Osteocyte (in vitro differentiated cells): ENCODE results near the gene PGF. TPM values are rescaled to one million over a fixed set of nuclear protein-coding genes. Genes with fewer than 3 reads are reported as not detected.

Experiments
- DNase-seq: peaks from one replicate; pipeline ENCODE4 v3.0.0; 2021; ENCODE audit warnings: mixed read lengths; ENCODE audit not compliant: unreplicated experiment; ENCODE audit errors: extremely low spot score
- H3K27ac Mint-ChIP-seq: one replicate; pipeline ENCODE4 v1.8.0; 2021; ENCODE audit warnings: mild to moderate bottlenecking, mixed read lengths; ENCODE audit not compliant: unreplicated experiment
- H3K27me3 Mint-ChIP-seq: one replicate; pipeline ENCODE4 v1.8.0; 2021; ENCODE audit warnings: mixed read lengths; ENCODE audit not compliant: unreplicated experiment
- H3K36me3 Mint-ChIP-seq: one replicate; pipeline ENCODE4 v1.8.0; 2021; ENCODE audit warnings: mixed read lengths; ENCODE audit not compliant: unreplicated experiment
- H3K4me1 Mint-ChIP-seq: one replicate; pipeline ENCODE4 v1.8.0; 2021; ENCODE audit warnings: mixed read lengths; ENCODE audit not compliant: unreplicated experiment
- H3K4me3 Mint-ChIP-seq: one replicate; pipeline ENCODE4 v1.8.0; 2021; ENCODE audit warnings: mild to moderate bottlenecking, moderate library complexity, mixed read lengths; ENCODE audit not compliant: unreplicated experiment
- H3K9me3 Mint-ChIP-seq: one replicate; pipeline ENCODE4 v1.8.0; 2021; ENCODE audit warnings: mixed read lengths; ENCODE audit not compliant: unreplicated experiment
- total RNA-seq: library from RNA; stranded (reverse); gene quantifications from 2 replicates; pipeline ENCODE4 v1.2.1, GENCODE V29; 2021
- TF ChIP-seq, protein P1 (sequence below): fragments of 200-600 bp; sonication (generic); IDR thresholded peaks from 2 replicates; pipeline ENCODE4 v1.5.0; 2021; ENCODE audit warnings: antibody characterized with exemption, mild to moderate bottlenecking, moderate library complexity

PGF gene
- total RNA-seq, 1 donor from 2014 or later, result 3.9 TPM

DNA sequence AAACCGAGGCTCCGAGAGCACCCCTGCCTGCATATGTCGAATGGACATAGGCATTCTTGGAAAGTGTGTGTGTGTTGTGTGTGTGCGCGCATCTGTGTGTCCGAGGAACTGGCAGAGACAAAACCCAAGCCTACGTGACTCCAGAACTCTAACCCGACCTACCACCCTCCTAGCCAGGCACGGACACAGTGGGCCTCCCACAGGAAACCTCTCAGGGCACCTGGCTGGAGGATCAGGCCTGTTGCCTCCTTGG is 556 bp upstream of the PGF start:
- no peak overlapping the region for H3K27ac Mint-ChIP-seq
- H3K36me3 Mint-ChIP-seq, result no peaks in the 10 kb centered on the region
- H3K4me1 Mint-ChIP-seq, result peaks cover 11% of the 10 kb centered on the region
- H3K9me3 Mint-ChIP-seq, result no peaks in the 10 kb centered on the region
- H3K4me3 Mint-ChIP-seq, result no peak overlapping the region
- TF ChIP-seq, protein P1, sequence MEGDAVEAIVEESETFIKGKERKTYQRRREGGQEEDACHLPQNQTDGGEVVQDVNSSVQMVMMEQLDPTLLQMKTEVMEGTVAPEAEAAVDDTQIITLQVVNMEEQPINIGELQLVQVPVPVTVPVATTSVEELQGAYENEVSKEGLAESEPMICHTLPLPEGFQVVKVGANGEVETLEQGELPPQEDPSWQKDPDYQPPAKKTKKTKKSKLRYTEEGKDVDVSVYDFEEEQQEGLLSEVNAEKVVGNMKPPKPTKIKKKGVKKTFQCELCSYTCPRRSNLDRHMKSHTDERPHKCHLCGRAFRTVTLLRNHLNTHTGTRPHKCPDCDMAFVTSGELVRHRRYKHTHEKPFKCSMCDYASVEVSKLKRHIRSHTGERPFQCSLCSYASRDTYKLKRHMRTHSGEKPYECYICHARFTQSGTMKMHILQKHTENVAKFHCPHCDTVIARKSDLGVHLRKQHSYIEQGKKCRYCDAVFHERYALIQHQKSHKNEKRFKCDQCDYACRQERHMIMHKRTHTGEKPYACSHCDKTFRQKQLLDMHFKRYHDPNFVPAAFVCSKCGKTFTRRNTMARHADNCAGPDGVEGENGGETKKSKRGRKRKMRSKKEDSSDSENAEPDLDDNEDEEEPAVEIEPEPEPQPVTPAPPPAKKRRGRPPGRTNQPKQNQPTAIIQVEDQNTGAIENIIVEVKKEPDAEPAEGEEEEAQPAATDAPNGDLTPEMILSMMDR, result no peak
- DNase-seq, result no peak
- H3K27me3 Mint-ChIP-seq, result peaks cover 3% of the 10 kb centered on the region

DNA sequence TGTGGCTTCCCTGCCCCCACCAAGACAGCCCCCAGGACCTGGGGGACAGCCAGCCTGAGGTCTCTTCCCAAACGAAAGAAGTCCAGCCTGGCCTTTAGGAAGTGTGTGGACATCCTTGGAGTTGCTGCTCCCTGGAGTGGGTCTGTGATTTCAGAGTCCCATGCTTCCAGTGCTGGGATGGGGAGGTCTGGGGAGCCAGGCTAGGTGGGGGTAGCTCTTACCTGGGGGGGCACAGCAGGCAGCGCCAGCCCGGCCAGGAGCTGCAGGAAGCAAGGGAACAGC is 509 bp downstream of the PGF start:
- no peaks in the 10 kb centered on the region for H3K36me3 Mint-ChIP-seq
- no peaks in the 10 kb centered on the region for H3K9me3 Mint-ChIP-seq
- TF ChIP-seq, protein P1, result no peak
- H3K27ac Mint-ChIP-seq, result no peak overlapping the region
- peaks cover 11% of the 10 kb centered on the region for H3K4me1 Mint-ChIP-seq
- no peaks in the 10 kb centered on the region for H3K27me3 Mint-ChIP-seq
- DNase-seq, result no peak
- H3K4me3 Mint-ChIP-seq, result peak overlapping the region; percentile 38

DNA sequence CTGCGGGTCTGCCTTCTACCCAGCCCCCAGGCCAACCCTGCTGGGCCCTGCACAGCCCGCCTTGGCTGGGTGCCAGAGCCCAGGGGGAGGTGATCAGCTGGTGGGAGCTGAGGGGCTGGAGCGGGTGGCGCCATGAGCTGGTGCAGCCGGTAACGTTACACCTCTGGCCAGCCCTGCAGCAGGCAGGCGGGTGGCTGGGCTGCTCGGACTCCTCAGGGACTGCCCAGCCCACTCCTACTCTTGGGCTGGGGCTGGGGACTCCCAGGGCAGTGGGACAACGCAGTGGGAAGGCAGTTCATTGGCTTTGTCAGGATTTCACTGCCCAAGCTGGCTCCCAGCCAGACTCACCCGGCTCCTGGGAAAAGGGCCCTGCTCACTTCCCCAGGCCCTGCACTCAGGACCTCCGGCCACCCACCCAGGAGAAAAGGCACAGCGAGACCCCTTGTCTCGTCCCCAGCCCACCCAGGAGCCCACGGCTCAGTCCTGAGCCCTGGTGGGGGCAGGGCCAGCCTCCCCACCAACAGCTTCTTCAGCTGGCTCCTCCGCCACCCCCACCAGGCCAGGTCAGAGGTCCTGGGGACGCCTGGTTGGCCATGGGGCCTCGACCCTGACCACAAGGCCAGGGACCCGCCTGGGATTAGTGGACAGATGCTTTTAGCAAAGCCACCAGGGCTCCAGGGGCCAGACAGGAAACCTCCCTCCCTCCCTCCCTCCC is 1.0 kb downstream of the PGF start:
- TF ChIP-seq, protein P1, result no peak
- Mint-ChIP-seq H3K4me3 (peak overlapping the region; percentile 10), H3K27me3 (no peaks in the 10 kb centered on the region), H3K27ac (no peak overlapping the region), H3K9me3 (no peaks in the 10 kb centered on the region), H3K4me1 (peaks cover 11% of the 10 kb centered on the region), H3K36me3 (no peaks in the 10 kb centered on the region)
- DNase-seq, result no peak

DNA sequence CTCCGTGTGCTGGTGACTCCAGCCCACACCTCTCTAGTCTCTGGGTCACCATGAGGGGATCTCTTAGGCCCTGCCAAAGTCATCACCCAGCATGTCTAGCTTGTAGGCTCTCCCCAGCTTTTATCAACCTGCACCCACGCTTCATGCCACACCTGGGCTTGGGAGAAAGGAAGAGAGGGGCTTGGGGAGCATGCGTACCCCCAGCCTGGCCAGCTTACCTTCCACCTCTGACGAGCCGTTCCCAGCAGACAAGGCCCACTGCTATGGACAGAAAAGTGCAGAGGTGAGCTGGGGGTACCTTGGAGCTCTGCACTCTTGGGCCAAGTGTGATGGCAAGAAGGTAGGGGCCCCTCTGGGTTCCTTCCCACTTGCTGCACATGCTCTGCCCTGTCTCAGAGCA is 1.7 kb downstream of the PGF start:
- H3K4me1 Mint-ChIP-seq, result peaks cover 11% of the 10 kb centered on the region
- no peaks in the 10 kb centered on the region for H3K36me3 Mint-ChIP-seq
- H3K27me3 Mint-ChIP-seq, result no peaks in the 10 kb centered on the region
- H3K27ac Mint-ChIP-seq, result no peak overlapping the region
- DNase-seq, result no peak
- no peak overlapping the region for H3K4me3 Mint-ChIP-seq
- no peaks in the 10 kb centered on the region for H3K9me3 Mint-ChIP-seq
- TF ChIP-seq, protein P1, result no peak

DNA sequence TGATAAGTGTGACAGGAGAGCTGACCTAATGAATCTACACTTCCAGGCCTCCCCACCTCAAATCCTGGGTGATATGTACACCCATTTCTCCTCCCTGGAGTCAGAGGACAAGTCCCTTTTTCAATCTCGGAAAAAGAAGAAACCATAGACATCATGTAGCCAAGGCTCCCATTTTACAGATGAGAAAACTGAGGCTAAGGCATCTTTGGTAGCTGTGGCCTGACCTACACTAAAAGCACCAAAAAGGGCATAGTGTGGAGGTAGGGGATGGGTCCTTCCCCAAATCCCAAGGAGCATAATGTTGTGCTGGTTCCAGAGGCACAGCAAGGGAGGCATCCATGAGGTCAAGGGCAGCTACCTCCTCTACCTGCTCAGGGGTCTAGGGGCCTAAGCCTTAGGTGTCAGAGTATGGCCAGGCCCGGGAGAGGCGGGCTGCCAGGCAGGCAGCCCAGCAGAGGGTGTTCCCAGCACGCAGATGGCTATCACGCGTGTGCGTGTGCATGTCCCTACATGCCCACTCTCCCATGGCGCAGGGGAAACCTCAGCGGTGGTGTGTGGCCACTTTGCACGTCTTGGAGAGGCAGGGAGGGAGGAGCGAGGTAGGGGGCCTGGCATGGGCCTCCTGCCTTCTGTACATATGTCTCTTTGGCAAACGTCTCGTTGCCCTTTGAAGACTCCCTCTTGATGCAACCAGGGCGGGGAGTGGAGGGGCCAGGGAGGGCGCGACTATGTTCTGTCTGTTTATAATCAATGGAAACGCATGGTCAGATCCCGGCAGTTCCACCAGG is 2.5 kb downstream of the PGF start:
- H3K4me1 Mint-ChIP-seq, result peaks cover 11% of the 10 kb centered on the region
- no peak overlapping the region for H3K27ac Mint-ChIP-seq
- H3K9me3 Mint-ChIP-seq, result no peaks in the 10 kb centered on the region
- no peak for DNase-seq
- H3K4me3 Mint-ChIP-seq, result no peak overlapping the region
- TF ChIP-seq, protein P1, result no peak
- H3K27me3 Mint-ChIP-seq, result no peaks in the 10 kb centered on the region
- no peaks in the 10 kb centered on the region for H3K36me3 Mint-ChIP-seq
